Spleen (tissue), 11 donors: ENCODE measurements around the gene CCDC88C. TPM values are rescaled to one million over a fixed set of nuclear protein-coding genes. Genes with fewer than 3 reads are reported as not detected.

Experiments
- DNase-seq: peaks from one replicate; pipeline ENCODE4 v3.0.0-alpha.2; 2020
- H3K27ac ChIP-seq, 8 donors: fragments of 200-600 bp; sonication (generic) in 7 of 8; 1 replicate in 4 of 8; 2 replicates in 4 of 8; pipeline versions ENCODE4 v1.5.0 to v1.8.0; 2016 to 2021; ENCODE audit warnings: inconsistent platforms in 4 of 8, mild to moderate bottlenecking in 4 of 8, moderate library complexity in 1 of 8
- H3K27me3 ChIP-seq, 7 donors: fragments of 200-600 bp; sonication (generic) in 6 of 7; replicated peaks in 1 of 7; 1 replicate in 4 of 7; 2 replicates in 3 of 7; pipeline versions ENCODE4 v1.5.0 to v1.8.0; 2016 to 2021; ENCODE audit warnings: inconsistent platforms in 3 of 7, mild to moderate bottlenecking in 1 of 7
- H3K36me3 ChIP-seq, 6 donors: fragments of 200-600 bp; sonication (generic) in 5 of 6; 1 replicate in 4 of 6; 2 replicates in 2 of 6; pipeline versions ENCODE4 v1.5.0 to v1.8.0; 2016 to 2021; ENCODE audit warnings: inconsistent platforms in 2 of 6
- H3K4me1 ChIP-seq, 6 donors: fragments of 200-600 bp; sonication (generic) in 5 of 6; 1 replicate in 3 of 6; 2 replicates in 3 of 6; pipeline versions ENCODE4 v1.5.0 to v1.8.0; 2016 to 2021; ENCODE audit warnings: inconsistent platforms in 3 of 6
- H3K4me3 ChIP-seq, 8 donors: fragments of 200-600 bp; sonication (generic) in 7 of 8; 1 replicate in 4 of 8; 2 replicates in 4 of 8; pipeline versions ENCODE4 v1.5.0 to v1.8.0; 2016 to 2021; ENCODE audit warnings: inconsistent platforms in 4 of 8, mild to moderate bottlenecking in 4 of 8, moderate library complexity in 2 of 8
- H3K9me3 ChIP-seq, 8 donors: fragments of 200-600 bp; sonication (generic) in 7 of 8; 1 replicate in 4 of 8; 2 replicates in 4 of 8; pipeline versions ENCODE4 v1.5.0 to v1.8.0; 2016 to 2021; ENCODE audit warnings: inconsistent platforms in 4 of 8
- POLR2A ChIP-seq, 3 donors: fragments of 450-650 bp; IDR thresholded peaks; one replicate each; pipeline ENCODE4 v1.5.1; 2017; ENCODE audit warnings: antibody characterized with exemption in 3 of 3, mild to moderate bottlenecking in 1 of 3
- POLR2AphosphoS5 ChIP-seq, 3 donors: sonication (generic); formaldehyde crosslinking; IDR thresholded peaks; one replicate each; pipeline ENCODE4 v1.5.1; 2017; ENCODE audit warnings: antibody characterized with exemption in 3 of 3
- WGBS, 5 donors: extraction: QIAGEN DNeasy Blood & Tissue Kit in 3 of 5; methylation state at CpG; one replicate each; pipeline versions ENCODE4 v1.1.5 to v1.1.7; 2013 to 2018; 5-methylcytosine and 5-hydroxymethylcytosine counted together
- intact Hi-C: fragments of 100-400 bp; cut with DNase I; formaldehyde crosslinking; loops from one replicate; pipeline ENCODE4 v1.15.0; 2023; ENCODE audit warnings: low total_unique reads
- polyA plus RNA-seq, 3 donors: library from polyadenylated mRNA; stranded (reverse); fragments of 200-250 nt; gene quantifications; one replicate each; pipeline ENCODE4 v1.2.1, GENCODE V29; 2013
- total RNA-seq, 7 donors: library from RNA; depleted of rRNA in 3 of 7; stranded (reverse); fragments of >200 nt in 3 of 7; fragmentation: NEBNext Ultra II Directional in 4 of 7; extraction: Animal tissue kit (Norgen Biotek cat#: 25700) in 4 of 7; gene quantifications; one replicate each; pipeline versions ENCODE4 v1.1.0 to v1.2.1, GENCODE V29; 2016 to 2021
- TF ChIP-seq, protein P1 (sequence below), 11 experiments: fragments of 200-600 bp in 7 of 11; fragments of 450-650 bp in 4 of 11; sonication (generic) in 4 of 11; IDR thresholded peaks in 8 of 11; conservative IDR thresholded peaks in 3 of 11; 1 replicate in 7 of 11; 2 replicates in 4 of 11; pipeline versions ENCODE4 v1.4.0 to v1.8.0; 2016 to 2021; ENCODE audit warnings: antibody characterized with exemption in 11 of 11, inconsistent platforms in 4 of 11, mild to moderate bottlenecking in 1 of 11
- donor health status: healthy with polysubstance abuse.
- donor health status: DM: no; HTN: no; CAD: no; lungs with moderate emphysema.
- donor health status: DM: no; HTN: no; CAD: no.
- donor health status: Bipolar disorder and iron deficiency.
- donor health status: healthy.
- donor health status: DM: no; HTN: no; CAD: no.
- donor health status: DM: yes; HTN: yes; CAD: no.

CCDC88C gene
- total and polyA plus RNA-seq, 10 donors, result 23.2 to 136 (median 101) TPM

DNA sequence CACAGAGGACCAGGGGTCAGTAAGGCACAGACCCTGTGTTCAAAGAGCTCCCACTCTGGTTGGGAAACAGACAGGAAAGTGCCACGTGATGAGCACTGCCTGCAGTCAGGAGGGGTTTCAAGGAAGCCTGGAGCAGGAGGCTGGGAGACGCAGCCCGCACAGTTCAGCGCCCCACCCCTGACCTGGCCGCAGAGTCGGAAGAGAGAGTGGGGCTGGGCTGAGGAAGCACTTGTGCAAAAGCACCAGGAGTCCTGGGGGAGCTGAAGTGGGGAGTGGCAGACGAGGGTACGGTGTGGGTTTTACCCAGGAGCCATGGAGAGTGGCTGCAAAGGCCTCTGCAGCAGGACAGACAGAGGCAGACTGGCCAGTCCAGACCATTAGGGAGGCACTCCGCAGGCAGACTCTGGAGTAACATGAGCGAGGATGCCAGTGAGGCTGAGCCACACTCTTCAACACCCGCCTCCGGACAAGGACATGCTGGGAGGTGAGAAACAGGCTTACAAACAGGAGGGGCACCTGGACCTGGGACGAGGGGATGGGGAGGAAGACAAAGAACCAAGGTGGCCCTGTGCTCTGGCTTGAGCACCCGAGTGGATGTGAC is 87.4 kb downstream of the CCDC88C start:
- WGBS, 5 donors, result 48 to 68% (median 57%) methylated on average over 14 of the region's 14 CpGs
- TF ChIP-seq POLR2AphosphoS5 (IDR thresholded peaks at IDR 0.05), result peak in 1 of 3 donors; percentile 55
- no peak for TF ChIP-seq POLR2A (IDR thresholded peaks at IDR 0.05)
- Histone ChIP-seq H3K4me1 (peaks cover 16 to 93% (median 64%) of the 10 kb centered on the region in 6 donors), H3K27ac (peak overlapping the region in 4 of 8 donors; percentile 38 to 96 (median 59)), H3K4me3 (no peak overlapping the region), H3K27me3 (no peaks in the 10 kb centered on the region), H3K9me3 (no peaks in the 10 kb centered on the region), H3K36me3 (peaks cover 0 to 94% (median 26%) of the 10 kb centered on the region in 6 donors)
- intact Hi-C loops, result no loop called here
- DNase-seq, result peak; percentile 78

DNA sequence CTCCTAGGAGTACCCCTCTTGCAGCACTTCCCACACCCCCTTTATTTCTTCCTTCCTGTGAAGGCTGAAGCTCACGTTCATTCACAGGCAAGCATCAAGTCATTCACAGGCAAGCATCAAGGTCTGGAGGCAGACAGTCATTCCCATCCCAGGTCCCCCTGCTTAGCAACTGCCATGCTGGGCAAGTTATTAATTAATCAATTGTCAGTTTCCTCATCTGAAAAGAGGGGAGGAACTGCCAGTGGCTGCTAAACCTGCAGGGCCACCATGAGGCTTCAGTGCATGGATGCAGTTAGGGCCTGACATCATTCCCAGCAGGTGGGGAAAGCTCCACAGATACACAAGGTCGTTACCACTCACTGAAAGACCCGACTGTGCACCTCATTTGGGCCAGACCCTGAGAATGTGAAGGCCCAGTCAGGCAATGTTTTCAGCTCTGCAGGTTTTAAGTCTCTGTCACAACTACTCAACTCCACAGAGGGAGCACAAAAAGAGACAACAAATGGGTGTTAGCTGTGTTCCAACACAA is 88.1 kb downstream of the CCDC88C start:
- Histone ChIP-seq H3K27ac (peak overlapping the region in 4 of 8 donors; percentile 15 to 96 (median 59)), H3K4me3 (no peak overlapping the region), H3K4me1 (peaks cover 22 to 100% (median 70%) of the 10 kb centered on the region in 6 donors), H3K27me3 (no peaks in the 10 kb centered on the region), H3K9me3 (no peaks in the 10 kb centered on the region), H3K36me3 (peaks cover 0 to 94% (median 20%) of the 10 kb centered on the region in 6 donors)
- TF ChIP-seq, protein P1, sequence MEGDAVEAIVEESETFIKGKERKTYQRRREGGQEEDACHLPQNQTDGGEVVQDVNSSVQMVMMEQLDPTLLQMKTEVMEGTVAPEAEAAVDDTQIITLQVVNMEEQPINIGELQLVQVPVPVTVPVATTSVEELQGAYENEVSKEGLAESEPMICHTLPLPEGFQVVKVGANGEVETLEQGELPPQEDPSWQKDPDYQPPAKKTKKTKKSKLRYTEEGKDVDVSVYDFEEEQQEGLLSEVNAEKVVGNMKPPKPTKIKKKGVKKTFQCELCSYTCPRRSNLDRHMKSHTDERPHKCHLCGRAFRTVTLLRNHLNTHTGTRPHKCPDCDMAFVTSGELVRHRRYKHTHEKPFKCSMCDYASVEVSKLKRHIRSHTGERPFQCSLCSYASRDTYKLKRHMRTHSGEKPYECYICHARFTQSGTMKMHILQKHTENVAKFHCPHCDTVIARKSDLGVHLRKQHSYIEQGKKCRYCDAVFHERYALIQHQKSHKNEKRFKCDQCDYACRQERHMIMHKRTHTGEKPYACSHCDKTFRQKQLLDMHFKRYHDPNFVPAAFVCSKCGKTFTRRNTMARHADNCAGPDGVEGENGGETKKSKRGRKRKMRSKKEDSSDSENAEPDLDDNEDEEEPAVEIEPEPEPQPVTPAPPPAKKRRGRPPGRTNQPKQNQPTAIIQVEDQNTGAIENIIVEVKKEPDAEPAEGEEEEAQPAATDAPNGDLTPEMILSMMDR (IDR thresholded peaks at IDR 0.05 in 8 of 11, conservative IDR thresholded peaks at IDR 0.05 in 3 of 11), result no peak
- TF ChIP-seq POLR2AphosphoS5 (IDR thresholded peaks at IDR 0.05), result no peak
- TF ChIP-seq POLR2A (IDR thresholded peaks at IDR 0.05), result no peak
- 35 to 59% (median 50%) methylated on average over 3 of the region's 3 CpGs for WGBS, 5 donors
- DNase-seq, result peak; percentile 47
- intact Hi-C loops, result loop anchor here (5.0 kb wide), 1 partner anchor 88 kb away; the partner anchor contains the start of gene CCDC88C

DNA sequence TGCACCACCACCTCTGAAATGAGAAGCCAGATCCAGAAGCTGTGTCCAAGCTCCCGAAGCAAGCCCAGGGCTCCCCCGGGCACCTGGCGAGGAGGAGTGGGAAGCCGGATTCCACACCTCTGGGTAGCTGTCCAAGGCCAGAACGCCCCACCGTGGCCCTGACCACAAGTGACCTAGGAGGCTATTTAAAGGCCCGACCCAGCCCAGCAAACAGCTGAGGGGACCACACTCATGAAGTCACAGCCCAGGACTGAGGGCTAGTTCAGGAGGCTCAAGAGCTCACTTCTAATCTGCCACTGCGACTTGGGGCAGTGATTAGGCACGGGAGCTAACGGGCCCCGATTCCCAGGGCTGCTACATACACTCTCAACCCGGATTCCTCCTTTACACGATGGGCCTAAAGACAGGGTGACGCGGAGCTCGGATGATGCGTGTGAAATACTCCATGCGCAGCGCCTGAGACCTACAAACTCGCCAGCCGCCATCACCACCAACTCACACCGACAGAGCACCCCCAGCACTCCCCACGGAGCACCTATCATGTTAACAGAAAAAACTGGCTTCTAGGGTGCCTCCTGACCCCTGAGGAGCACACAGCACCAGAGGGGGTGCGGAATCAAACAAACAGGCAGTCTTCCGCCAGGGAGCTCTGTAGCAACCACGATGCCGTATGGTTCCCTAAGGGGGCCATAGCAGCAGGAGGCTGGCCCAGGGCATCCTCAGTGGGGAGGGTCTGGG is 89.1 kb downstream of the CCDC88C start:
- DNase-seq, result peak; percentile 74
- H3K4me3 ChIP-seq, result no peak overlapping the region
- H3K27me3 ChIP-seq, result no peaks in the 10 kb centered on the region
- H3K27ac ChIP-seq, result peak overlapping the region in 1 of 8 donors; percentile 96
- H3K36me3 ChIP-seq, result peaks cover 0 to 88% (median 16%) of the 10 kb centered on the region in 6 donors
- TF ChIP-seq POLR2AphosphoS5 (IDR thresholded peaks at IDR 0.05), result peak in 1 of 3 donors; percentile 8
- TF ChIP-seq POLR2A (IDR thresholded peaks at IDR 0.05), result no peak
- no peaks in the 10 kb centered on the region for H3K9me3 ChIP-seq
- 84 to 93% (median 88%) methylated on average over 23 to 27 of the region's 27 CpGs for WGBS, 5 donors
- intact Hi-C loops, result loop anchor here (5.0 kb wide), 1 partner anchor 89 kb away; the partner anchor contains the start of gene CCDC88C
- peaks cover 32 to 100% (median 78%) of the 10 kb centered on the region in 6 donors for H3K4me1 ChIP-seq

DNA sequence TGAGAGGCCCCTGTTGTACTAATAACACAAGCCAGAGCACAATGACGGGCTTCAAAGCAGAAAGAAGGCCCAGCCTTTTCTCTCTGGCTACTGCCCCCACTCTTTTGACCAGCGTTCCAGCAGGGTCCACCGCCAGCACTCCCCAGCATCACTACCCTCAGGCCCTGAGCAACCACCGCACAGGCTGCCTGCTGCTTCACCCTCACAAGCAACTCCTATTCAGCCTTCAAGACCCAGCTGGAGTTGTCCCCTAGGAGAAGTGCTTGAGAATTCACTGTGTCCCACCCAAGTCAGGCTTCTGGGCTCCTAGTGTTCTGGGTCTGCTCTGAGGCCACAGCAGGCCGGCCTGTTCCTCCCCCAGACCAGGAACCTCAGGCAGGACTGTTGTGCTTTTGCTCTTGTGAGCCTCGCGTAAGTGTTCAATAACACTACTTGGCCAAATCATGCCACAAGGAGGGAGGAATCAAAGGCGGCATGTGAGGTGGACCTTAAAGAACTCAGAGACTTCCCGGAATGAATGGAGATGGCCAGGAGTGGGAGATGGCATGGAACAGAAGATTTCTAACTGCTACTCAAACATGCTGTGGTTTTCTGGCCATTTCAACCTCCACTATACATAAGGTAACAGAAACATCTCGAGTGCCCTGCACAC is 89.8 kb downstream of the CCDC88C start:
- WGBS, 5 donors, result 93 to 95% (median 95%) methylated on average over 9 to 10 of the region's 10 CpGs
- Histone ChIP-seq H3K27me3 (no peaks in the 10 kb centered on the region), H3K36me3 (peaks cover 0 to 86% (median 15%) of the 10 kb centered on the region in 6 donors), H3K4me1 (peaks cover 38 to 100% (median 81%) of the 10 kb centered on the region in 6 donors), H3K9me3 (no peaks in the 10 kb centered on the region), H3K27ac (peak overlapping the region in 4 of 8 donors; percentile 47 to 96 (median 94)), H3K4me3 (no peak overlapping the region)
- TF ChIP-seq, protein P1 (IDR thresholded peaks at IDR 0.05 in 8 of 11, conservative IDR thresholded peaks at IDR 0.05 in 3 of 11), result no peak
- no peak for TF ChIP-seq POLR2A (IDR thresholded peaks at IDR 0.05)
- no peak for TF ChIP-seq POLR2AphosphoS5 (IDR thresholded peaks at IDR 0.05)
- DNase-seq, result no peak
- intact Hi-C loops, result loop anchor here (5.0 kb wide), 1 partner anchor 90 kb away; the partner anchor contains the start of gene CCDC88C
